Mononuclear cell (primary cell): ENCODE measurements around the gene RNASE11. TPM values are rescaled to one million over a fixed set of nuclear protein-coding genes. Genes with fewer than 3 reads are reported as not detected.

Experiments
- H3K27me3 ChIP-seq: 2 replicates; pipeline ENCODE4 v1.6.0; 2011; ENCODE audit warnings: low read length, control low read depth; ENCODE audit not compliant: insufficient read depth
- H3K4me1 ChIP-seq: 2 replicates; pipeline ENCODE4 v1.5.1; 2011; ENCODE audit warnings: mild to moderate bottlenecking, low read length, control low read depth; ENCODE audit not compliant: insufficient read depth
- H3K4me3 ChIP-seq: 2 replicates; pipeline ENCODE4 v1.5.1; 2011; ENCODE audit warnings: mild to moderate bottlenecking, low read length, moderate library complexity
- H3K9me3 ChIP-seq: 2 replicates; pipeline ENCODE4 v1.5.1; 2011; ENCODE audit warnings: low read depth, mild to moderate bottlenecking, control low read depth, low read length
- total RNA-seq: library from RNA; depleted of rRNA; stranded (reverse); fragments of >200 nt; gene quantifications from one replicate; pipeline ENCODE4 v1.2.3, GENCODE V29; 2012

The RNASE11 gene
- total RNA-seq, 1 donor: not detected

DNA sequence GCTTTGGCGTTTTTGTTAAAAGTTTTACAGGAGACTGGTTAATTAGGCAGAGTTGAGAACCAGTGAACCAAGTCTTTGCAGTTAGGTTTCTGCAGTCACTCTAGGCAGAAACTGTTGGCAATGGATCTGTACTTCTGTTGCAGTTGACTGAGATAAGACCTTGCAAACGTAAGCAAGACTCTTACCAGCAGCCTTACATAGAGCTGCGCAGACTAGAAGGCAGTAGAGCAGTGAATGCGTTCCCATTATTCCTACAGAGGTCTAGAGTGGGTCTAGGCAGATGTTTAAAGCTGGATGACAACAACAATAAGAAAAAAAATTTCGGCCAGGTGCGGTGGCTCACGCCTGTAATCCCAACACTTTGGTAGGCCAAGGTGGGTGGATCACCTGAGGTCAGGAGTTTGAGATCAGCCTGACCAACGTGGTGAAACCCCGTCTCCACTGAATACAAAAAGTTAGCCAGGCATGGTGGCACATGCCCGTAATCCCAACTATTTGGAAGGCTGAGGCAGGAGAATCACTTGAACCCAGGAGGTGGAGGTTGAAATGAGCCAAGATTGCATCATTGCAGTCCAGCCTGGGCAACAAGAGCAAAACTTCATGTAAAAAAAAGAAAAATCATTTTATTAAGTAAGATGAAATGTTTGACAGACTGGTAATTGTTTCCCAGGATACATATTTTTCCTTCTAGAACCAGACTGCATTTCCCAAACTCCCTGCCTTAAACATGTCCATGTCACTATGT lies 39.2 kb downstream of the RNASE11 start:
- H3K4me1 ChIP-seq: no peaks in the 10 kb centered on the region

DNA sequence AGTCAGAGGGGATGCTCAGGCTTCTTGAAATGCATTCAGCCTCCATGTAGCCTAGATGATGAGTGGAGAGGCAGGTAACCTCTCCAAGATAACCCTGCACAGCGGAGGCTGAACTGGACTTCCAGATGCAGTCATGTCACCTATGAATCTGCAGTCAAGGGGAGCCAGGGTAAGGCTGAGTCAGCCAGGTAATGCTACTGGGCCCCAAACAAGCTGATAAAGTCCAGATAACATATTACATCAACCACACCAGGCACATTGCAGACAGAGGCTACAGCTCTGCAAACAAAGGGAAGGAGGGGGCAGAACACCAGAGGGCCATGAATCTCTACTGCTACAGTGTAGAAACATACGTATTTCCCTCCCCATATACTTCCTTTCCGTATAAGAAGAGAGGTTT lies 40.9 kb downstream of the RNASE11 start:
- Histone ChIP-seq H3K4me3 (no peak overlapping the region), H3K9me3 (no peaks in the 10 kb centered on the region), H3K4me1 (no peaks in the 10 kb centered on the region), H3K27me3 (no peaks in the 10 kb centered on the region)

More for the DNA sequence above, 39.2 kb downstream of the RNASE11 start:
- Histone ChIP-seq H3K9me3 (no peaks in the 10 kb centered on the region), H3K27me3 (no peaks in the 10 kb centered on the region), H3K4me3 (no peak overlapping the region)

DNA sequence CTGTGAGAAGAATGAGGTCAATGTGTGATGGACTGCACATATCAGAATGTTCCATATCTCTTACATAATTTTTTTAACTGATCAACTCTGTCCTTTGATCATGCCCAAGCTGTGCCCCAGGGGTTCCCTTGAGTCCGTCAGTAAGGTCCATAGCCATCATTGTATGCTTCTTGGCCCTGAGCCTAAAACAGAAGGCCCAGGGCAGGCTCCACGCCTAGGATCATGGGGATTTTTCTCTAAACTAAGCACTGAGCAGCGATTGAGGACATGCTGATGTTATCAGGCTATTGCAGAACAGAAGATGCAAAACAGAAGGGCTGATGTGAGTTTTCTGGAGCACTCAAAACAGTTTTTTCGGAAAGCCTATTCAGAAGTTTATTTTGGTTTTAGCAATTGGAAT lies 47.9 kb downstream of the RNASE11 start:
- no peak overlapping the region for H3K4me3 ChIP-seq
- no peaks in the 10 kb centered on the region for H3K9me3 ChIP-seq
- H3K4me1 ChIP-seq: no peaks in the 10 kb centered on the region
- no peaks in the 10 kb centered on the region for H3K27me3 ChIP-seq

Other genes starting within 250 kb of the RNASE11 start
- 6.0 TPM for gene PARP2, start 244.4 kb downstream of the RNASE11 start, total RNA-seq
- 17.3 TPM for gene TEP1, start 174.5 kb downstream of the RNASE11 start, total RNA-seq
- 0.10 TPM for gene KLHL33, start 151.8 kb downstream of the RNASE11 start, total RNA-seq
- 22.4 TPM for gene OSGEP, start 133.2 kb downstream of the RNASE11 start, total RNA-seq
- gene APEX1, start 132.8 kb downstream of the RNASE11 start, total RNA-seq: 42.5 TPM
- 50.7 TPM for gene PIP4P1, start 126.6 kb downstream of the RNASE11 start, total RNA-seq
- 144 TPM for gene PNP, start 118.6 kb downstream of the RNASE11 start, total RNA-seq
- gene RNASE10, start 82.5 kb downstream of the RNASE11 start, total RNA-seq: not detected
- not detected for gene RNASE9, start 27.0 kb downstream of the RNASE11 start, total RNA-seq
- gene RNASE12, start 3.4 kb upstream of the RNASE11 start, total RNA-seq: not detected
- gene OR6S1, start 53.7 kb upstream of the RNASE11 start, total RNA-seq: not detected
- 5.7 TPM for gene RNASE4, start 96.6 kb upstream of the RNASE11 start, total RNA-seq
- gene ANG, start 100.8 kb upstream of the RNASE11 start, total RNA-seq: 1.3 TPM
- gene EDDM3A, start 157.9 kb upstream of the RNASE11 start, total RNA-seq: not detected
- gene EDDM3B, start 180.4 kb upstream of the RNASE11 start, total RNA-seq: not detected
- 31.5 TPM for gene RNASE6, start 193.3 kb upstream of the RNASE11 start, total RNA-seq
- not detected for gene RNASE1, start 214.8 kb upstream of the RNASE11 start, total RNA-seq